NT2/D1 (cell line): Measurements from ENCODE around the gene GAL3ST1.

Experiments used
- SUZ12 ChIP-seq: IDR thresholded peaks from 2 replicates; pipeline ENCODE4 v1.6.1; 2011; ENCODE audit not compliant: insufficient read length, insufficient read depth; ENCODE audit errors: extremely low read depth
- YY1 ChIP-seq: IDR thresholded peaks from 2 replicates; pipeline ENCODE4 v1.6.1; 2011; ENCODE audit not compliant: insufficient read length, insufficient read depth

DNA sequence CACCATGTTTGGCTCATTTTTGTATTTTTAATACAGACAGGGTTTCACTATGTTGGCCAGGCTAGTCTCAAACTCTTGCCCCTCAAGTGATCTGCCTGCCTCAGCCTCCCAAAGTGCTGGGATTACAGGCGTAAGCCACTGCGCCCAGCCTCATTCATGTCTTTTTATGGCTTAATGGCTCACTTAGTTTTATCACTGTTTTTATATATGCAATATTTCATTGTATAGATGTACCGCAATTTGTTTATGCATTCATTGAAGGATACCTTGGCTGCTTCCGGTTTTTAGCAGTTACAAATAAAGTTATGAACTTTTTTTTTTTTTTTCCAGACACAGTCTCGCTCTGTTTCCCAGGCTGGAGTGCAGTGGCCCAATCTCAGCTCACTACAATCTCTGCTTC lies 27.0 kb upstream of the GAL3ST1 start:
- TF ChIP-seq YY1 (no peak), SUZ12 (no peak)
